Caco-2 (cell line): ENCODE measurements around the gene IMPDH1. TPM values are rescaled to one million over a fixed set of nuclear protein-coding genes. Genes with fewer than 3 reads are reported as not detected.

ENCODE experiments used
- BruUV-seq: library from RNA; stranded (reverse); fragments of 400-500 nt; replicated peaks from 2 replicates; lab custom pipeline; 2021; lab: Mats Ljungman, UMichigan
- CTCF ChIA-PET: fragments of 300-600 bp; sonication (Branson Sonifier 250); formaldehyde crosslinking; loops from one replicate; lab custom pipeline; 2022; ENCODE audit warnings: antibody characterized with exemption; lab: Charles Lee
- POLR2A ChIA-PET: fragments of 300-600 bp; sonication (Branson Sonifier 250); formaldehyde crosslinking; loops from one replicate; lab custom pipeline; 2022; ENCODE audit warnings: antibody characterized with exemption; lab: Charles Lee
- DNase-seq, 2 experiments: peaks; one replicate each; pipeline versions ENCODE4 v3.0.0 to v3.0.0-alpha.2; 2020 to 2022
- H3K27me3 ChIP-seq: replicated peaks from 2 replicates; pipeline ENCODE4 v1.6.0; 2011; ENCODE audit warnings: low read length; ENCODE audit not compliant: control insufficient read depth, insufficient read depth
- H3K36me3 ChIP-seq: 2 replicates; pipeline ENCODE4 v1.5.1; 2011; ENCODE audit warnings: low read length; ENCODE audit not compliant: control insufficient read depth, insufficient read depth
- H3K4me1 ChIP-seq: fragments of 250-450 bp; sonication (Bioruptor Pico); 2 replicates; pipeline ENCODE4 v1.5.1; 2020; ENCODE audit warnings: mild to moderate bottlenecking
- H3K4me3 ChIP-seq: 2 replicates; pipeline ENCODE4 v1.5.1; 2011; ENCODE audit warnings: low read depth, mild to moderate bottlenecking, control low read depth, low read length
- H3K9me3 ChIP-seq: fragments of 250-450 bp; sonication (Bioruptor Pico); 2 replicates; pipeline ENCODE4 v1.5.1; 2020; ENCODE audit warnings: mild to moderate bottlenecking, moderate library complexity
- H3K27ac Mint-ChIP-seq: one replicate; pipeline ENCODE4 v1.8.0; 2022; ENCODE audit warnings: mixed read lengths; ENCODE audit not compliant: unreplicated experiment
- H3K27me3 Mint-ChIP-seq: one replicate; pipeline ENCODE4 v1.8.0; 2022; ENCODE audit warnings: mixed read lengths; ENCODE audit not compliant: insufficient read depth, unreplicated experiment
- H3K36me3 Mint-ChIP-seq: one replicate; pipeline ENCODE4 v1.8.0; 2022; ENCODE audit warnings: mild to moderate bottlenecking, mixed read lengths; ENCODE audit not compliant: insufficient read depth, unreplicated experiment
- H3K4me1 Mint-ChIP-seq: one replicate; pipeline ENCODE4 v1.8.0; 2022; ENCODE audit warnings: low read depth, mixed read lengths; ENCODE audit not compliant: unreplicated experiment
- H3K4me3 Mint-ChIP-seq: one replicate; pipeline ENCODE4 v1.8.0; 2022; ENCODE audit warnings: mild to moderate bottlenecking, moderate library complexity, mixed read lengths; ENCODE audit not compliant: unreplicated experiment
- H3K9me3 Mint-ChIP-seq: one replicate; pipeline ENCODE4 v1.8.0; 2022; ENCODE audit warnings: mixed read lengths; ENCODE audit not compliant: unreplicated experiment
- intact Hi-C: fragments of 100-400 bp; cut with micrococcal nuclease; formaldehyde crosslinking; loops from one replicate; pipeline ENCODE4 v1.10.0; 2022; ENCODE audit not compliant: unreplicated experiment
- total RNA-seq: library from RNA; stranded (reverse); gene quantifications from 2 replicates; pipeline ENCODE4 v1.2.3, GENCODE V29; 2022
- TF ChIP-seq, protein P1 (sequence below), 2 experiments: fragments of 200-600 bp in 1 of 2; IDR thresholded peaks; 1 replicate in 1 of 2; 2 replicates in 1 of 2; pipeline versions ENCODE4 v1.5.1 to v1.8.0; 2011 to 2022; ENCODE audit warnings: antibody characterized with exemption in 1 of 2, control low read depth in 1 of 2, inconsistent platforms in 1 of 2, low read depth in 1 of 2, low read length in 1 of 2, mild to moderate bottlenecking in 1 of 2, moderate library complexity in 1 of 2; ENCODE audit not compliant: insufficient read depth in 1 of 2, severe bottlenecking in 1 of 2, unreplicated experiment in 1 of 2

The IMPDH1 gene
- total RNA-seq, 1 experiment from 2014 or later: 43.5 TPM

DNA sequence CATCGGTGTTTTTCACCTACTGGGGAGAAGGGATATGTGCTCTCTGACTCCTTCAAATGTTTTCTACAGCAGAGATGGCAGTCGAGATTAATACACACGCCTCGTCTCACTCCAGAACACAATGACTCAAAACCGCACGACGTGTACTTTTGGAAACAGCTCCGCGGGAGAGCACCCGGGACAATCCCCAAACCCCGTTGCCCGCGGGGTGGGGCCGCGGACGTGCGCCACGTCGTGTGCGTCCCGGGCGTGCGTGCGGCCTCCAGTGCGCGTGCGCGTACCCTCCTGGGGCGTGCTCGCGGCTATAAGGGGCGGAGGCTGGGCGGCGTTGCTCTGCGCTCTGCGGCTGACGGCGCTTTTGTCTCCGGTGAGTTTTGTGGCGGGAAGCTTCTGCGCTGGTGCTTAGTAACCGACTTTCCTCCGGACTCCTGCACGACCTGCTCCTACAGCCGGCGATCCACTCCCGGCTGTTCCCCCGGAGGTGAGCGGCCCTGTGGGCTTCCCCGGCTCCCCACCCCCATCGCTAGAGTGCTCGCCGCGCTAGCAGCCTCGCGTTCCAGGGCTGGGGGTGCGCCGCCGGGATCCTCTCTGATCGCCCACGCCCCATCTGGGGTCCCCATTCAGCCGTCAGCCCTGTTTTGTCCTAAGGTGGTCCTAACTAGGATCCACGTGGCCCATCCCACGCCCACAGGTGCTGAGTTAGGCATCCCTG is 45.9 kb upstream of the IMPDH1 start, which contains the start of gene HILPDA:
TSS of gene HILPDA (plus strand) at position 336 of the 712 bp plus-strand sequence. CDS start 1,391 bp downstream, outside the sequence.
- peak within 1 kb of the TSS; percentile 99 for H3K4me3 Mint-ChIP-seq
- H3K9me3 Mint-ChIP-seq: no peaks in the 10 kb centered on the region
- intact Hi-C loops: no loop called here
- Histone ChIP-seq H3K9me3 (no peaks in the 10 kb centered on the region), H3K27me3 (no peaks in the 10 kb centered on the region), H3K36me3 (peaks cover 5% of the 10 kb centered on the region), H3K4me1 (peaks cover 33% of the 10 kb centered on the region), H3K4me3 (peak within 1 kb of the TSS; percentile 70)
- peak; percentile 89 to 90 for DNase-seq
- H3K4me1 Mint-ChIP-seq: peaks cover 32% of the 10 kb centered on the region
- TF ChIP-seq, protein P1, sequence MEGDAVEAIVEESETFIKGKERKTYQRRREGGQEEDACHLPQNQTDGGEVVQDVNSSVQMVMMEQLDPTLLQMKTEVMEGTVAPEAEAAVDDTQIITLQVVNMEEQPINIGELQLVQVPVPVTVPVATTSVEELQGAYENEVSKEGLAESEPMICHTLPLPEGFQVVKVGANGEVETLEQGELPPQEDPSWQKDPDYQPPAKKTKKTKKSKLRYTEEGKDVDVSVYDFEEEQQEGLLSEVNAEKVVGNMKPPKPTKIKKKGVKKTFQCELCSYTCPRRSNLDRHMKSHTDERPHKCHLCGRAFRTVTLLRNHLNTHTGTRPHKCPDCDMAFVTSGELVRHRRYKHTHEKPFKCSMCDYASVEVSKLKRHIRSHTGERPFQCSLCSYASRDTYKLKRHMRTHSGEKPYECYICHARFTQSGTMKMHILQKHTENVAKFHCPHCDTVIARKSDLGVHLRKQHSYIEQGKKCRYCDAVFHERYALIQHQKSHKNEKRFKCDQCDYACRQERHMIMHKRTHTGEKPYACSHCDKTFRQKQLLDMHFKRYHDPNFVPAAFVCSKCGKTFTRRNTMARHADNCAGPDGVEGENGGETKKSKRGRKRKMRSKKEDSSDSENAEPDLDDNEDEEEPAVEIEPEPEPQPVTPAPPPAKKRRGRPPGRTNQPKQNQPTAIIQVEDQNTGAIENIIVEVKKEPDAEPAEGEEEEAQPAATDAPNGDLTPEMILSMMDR (IDR thresholded peaks at IDR 0.05; ENCODE audit: insufficient read depth in 1 of 2, low read depth in 1 of 2, low read length in 1 of 2, severe bottlenecking in 1 of 2, unreplicated experiment in 1 of 2): no peak
- peak within 1 kb of the TSS; percentile 92 for H3K27ac Mint-ChIP-seq
- ChIA-PET CTCF (interaction anchor here (0.9 to 1.6 kb wide), 4 partner anchors 14 to 47 kb away, joined by 3 to 17 read pairs (median 6); no protein-coding TSS in a partner anchor), POLR2A (interaction anchor here (0.6 to 1.4 kb wide), 3 partner anchors 20 to 1475 kb away, joined by 3 to 13 read pairs (median 10); no protein-coding TSS in a partner anchor)
- peaks cover 5% of the 10 kb centered on the region for H3K27me3 Mint-ChIP-seq
- no TSS peak for BruUV-seq
- peaks cover 31% of the 10 kb centered on the region for H3K36me3 Mint-ChIP-seq

DNA sequence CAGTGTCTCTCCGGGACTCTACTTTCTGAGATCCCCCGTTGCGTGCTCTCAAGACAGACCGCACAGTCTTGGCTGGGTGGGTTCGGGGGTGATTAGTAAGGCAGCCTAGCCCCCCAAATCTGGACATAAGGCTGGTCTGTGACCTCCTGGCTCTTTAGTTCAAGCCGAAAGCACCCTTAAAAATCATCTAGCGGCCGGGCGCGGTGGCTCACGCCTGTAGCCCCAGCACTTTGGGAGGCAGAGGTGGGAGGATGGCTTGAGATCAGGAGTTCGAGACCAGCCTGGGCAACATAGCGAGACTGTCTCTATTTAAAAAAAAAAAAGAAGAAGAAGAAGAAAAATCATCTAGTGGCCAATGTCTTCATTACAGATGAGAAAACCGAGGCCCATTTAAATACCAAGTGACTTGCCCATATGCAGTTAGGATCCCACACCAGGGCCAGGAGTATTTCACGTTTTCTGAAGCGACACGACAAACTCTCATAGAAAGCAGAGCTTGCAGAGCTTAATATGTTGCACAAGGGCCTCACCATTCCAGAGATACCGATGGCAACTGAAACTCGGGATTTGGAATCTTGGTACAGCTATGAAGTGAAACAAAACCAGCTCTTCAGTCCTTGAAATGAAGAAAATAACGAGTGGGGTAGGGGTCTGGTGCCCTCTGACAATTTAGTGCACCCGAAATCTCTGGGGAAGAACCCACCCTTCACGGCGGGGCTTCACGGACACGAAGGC is 45.2 kb upstream of the IMPDH1 start:
- H3K36me3 Mint-ChIP-seq: peaks cover 31% of the 10 kb centered on the region
- H3K4me1 ChIP-seq: peaks cover 33% of the 10 kb centered on the region
- no peak for DNase-seq
- intact Hi-C loops: no loop called here
- peak overlapping the region; percentile 99 for H3K4me3 Mint-ChIP-seq
- BruUV-seq: TSS peak; percentile 94
- POLR2A ChIA-PET: interaction anchor here (0.6 to 1.4 kb wide), 4 partner anchors 10 to 1475 kb away, joined by 3 to 13 read pairs (median 8); no protein-coding TSS in a partner anchor
- CTCF ChIA-PET: interaction anchor here (0.9 to 1.6 kb wide), 4 partner anchors 13 to 46 kb away, joined by 3 to 17 read pairs (median 6); no protein-coding TSS in a partner anchor
- peaks cover 31% of the 10 kb centered on the region for H3K4me1 Mint-ChIP-seq
- peaks cover 9% of the 10 kb centered on the region for H3K27me3 Mint-ChIP-seq
- no peaks in the 10 kb centered on the region for H3K9me3 Mint-ChIP-seq
- peak overlapping the region; percentile 70 for H3K4me3 ChIP-seq
- peaks cover 5% of the 10 kb centered on the region for H3K36me3 ChIP-seq
- TF ChIP-seq, protein P1 (IDR thresholded peaks at IDR 0.05; ENCODE audit: insufficient read depth in 1 of 2, low read depth in 1 of 2, low read length in 1 of 2, severe bottlenecking in 1 of 2, unreplicated experiment in 1 of 2): peak in 1 of 2 experiments; percentile 24
- H3K27ac Mint-ChIP-seq: peak overlapping the region; percentile 79
- no peaks in the 10 kb centered on the region for H3K9me3 ChIP-seq
- no peaks in the 10 kb centered on the region for H3K27me3 ChIP-seq
